Measurements from ENCODE around the gene CFL1.

DNA sequence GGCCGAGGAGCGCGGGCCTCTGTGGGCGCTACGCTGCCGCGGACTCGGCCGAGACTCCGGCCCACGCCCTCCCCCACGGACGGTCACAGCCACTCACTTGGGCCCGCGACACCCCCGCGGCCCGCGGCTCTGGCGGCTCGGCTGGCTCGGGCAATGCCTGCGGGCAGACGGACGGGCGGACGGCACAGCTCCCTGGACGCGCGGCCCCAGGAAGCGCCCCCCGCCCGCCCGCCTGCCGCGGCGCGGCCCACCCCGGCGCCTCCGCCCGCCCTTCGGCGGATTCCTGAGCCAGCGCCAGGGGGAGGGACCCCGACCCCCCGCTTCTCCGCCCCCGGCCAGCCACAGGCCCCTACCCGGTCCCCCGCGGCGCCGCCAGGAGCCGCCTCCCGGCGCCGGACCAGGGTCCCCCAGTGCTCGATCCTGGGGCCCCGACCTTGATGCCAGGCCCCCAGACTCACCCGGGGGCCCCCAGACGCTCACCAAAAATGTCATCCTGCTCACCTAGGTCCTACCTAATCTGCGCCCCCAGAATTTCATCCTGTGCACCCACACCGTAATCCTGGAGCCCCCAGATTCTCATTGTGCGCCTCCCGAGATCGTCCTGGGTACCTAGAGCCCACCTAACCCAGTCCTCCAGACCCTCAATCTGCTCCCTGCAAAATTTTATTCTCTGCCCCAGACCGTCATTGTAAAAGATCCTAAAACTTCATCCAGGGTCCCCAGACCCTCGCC, 14.8 kb upstream of the CFL1 start, which contains the start of gene EFEMP2:
- TF ChIP-seq, protein P1, sequence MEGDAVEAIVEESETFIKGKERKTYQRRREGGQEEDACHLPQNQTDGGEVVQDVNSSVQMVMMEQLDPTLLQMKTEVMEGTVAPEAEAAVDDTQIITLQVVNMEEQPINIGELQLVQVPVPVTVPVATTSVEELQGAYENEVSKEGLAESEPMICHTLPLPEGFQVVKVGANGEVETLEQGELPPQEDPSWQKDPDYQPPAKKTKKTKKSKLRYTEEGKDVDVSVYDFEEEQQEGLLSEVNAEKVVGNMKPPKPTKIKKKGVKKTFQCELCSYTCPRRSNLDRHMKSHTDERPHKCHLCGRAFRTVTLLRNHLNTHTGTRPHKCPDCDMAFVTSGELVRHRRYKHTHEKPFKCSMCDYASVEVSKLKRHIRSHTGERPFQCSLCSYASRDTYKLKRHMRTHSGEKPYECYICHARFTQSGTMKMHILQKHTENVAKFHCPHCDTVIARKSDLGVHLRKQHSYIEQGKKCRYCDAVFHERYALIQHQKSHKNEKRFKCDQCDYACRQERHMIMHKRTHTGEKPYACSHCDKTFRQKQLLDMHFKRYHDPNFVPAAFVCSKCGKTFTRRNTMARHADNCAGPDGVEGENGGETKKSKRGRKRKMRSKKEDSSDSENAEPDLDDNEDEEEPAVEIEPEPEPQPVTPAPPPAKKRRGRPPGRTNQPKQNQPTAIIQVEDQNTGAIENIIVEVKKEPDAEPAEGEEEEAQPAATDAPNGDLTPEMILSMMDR (conservative IDR thresholded peaks at IDR 0.05; ENCODE audit: low read length) = no peak
- no peak for TF ChIP-seq EZH2phosphoT487 (IDR thresholded peaks at IDR 0.05; ENCODE audit: borderline replicate concordance)
